ENCODE data around the gene GPC5. TPM values are rescaled to one million over a fixed set of nuclear protein-coding genes. Genes with fewer than 3 reads are reported as not detected.

Gene GPC5
- total and polyA plus RNA-seq, 2 donors (not counting 3 experiments of a cell fraction or from before 2014, with no cell fraction given) = 0.59 to 0.97 TPM

GRCh38 chr13:91747186-91747585, 348.8 kb downstream of the GPC5 start:
- ChIA-PET POLR2A (no interaction called here), CTCF (no interaction called here)
- BruUV-seq (replicated peaks) = no TSS peak
- intact Hi-C loops (cut with micrococcal nuclease) = no loop called here
- no peak for DNase-seq (ENCODE audit: low read depth, low spot score)
- Histone ChIP-seq H3K36me3 (ENCODE audit: control insufficient read depth in 2 of 2, extremely low read depth in 1 of 2, insufficient read depth in 2 of 2, low read length in 2 of 2) (no peaks in the 10 kb centered on the region), H3K27me3 (ENCODE audit: control insufficient read depth in 2 of 2, insufficient read depth in 2 of 2, low read length in 2 of 2) (no peaks in the 10 kb centered on the region), H3K79me2 (ENCODE audit: control insufficient read depth, insufficient read depth, low read length) (no peaks in the 10 kb centered on the region), H4K20me1 (replicated peaks; ENCODE audit: control insufficient read depth, extremely low read depth, insufficient read depth, low read length) (no peaks in the 10 kb centered on the region), H3K9ac (replicated peaks; ENCODE audit: extremely low read depth, insufficient read depth, low read length) (no peak overlapping the region), H3K9me3 (replicated peaks; ENCODE audit: control insufficient read depth, insufficient read depth, low read length) (no peaks in the 10 kb centered on the region), H3K4me1 (ENCODE audit: control insufficient read depth, extremely low read depth, insufficient read depth, low read length) (no peaks in the 10 kb centered on the region), H2AFZ (ENCODE audit: low read depth, low read length) (no peak overlapping the region), H3K27ac (ENCODE audit: insufficient read depth, low read depth, low read length) (no peak overlapping the region), H3K4me2 (ENCODE audit: insufficient read depth, low read length) (no peak overlapping the region), H3K9me1 (replicated peaks; ENCODE audit: control insufficient read depth, extremely low read depth, insufficient read depth, low read length) (no peaks in the 10 kb centered on the region), H3K4me3 (replicated peaks in 1 of 3; ENCODE audit: insufficient read depth in 1 of 3, low read depth in 1 of 3, low read length in 3 of 3) (no peak overlapping the region)
- TF ChIP-seq FOS (IDR thresholded peaks at IDR 0.05; ENCODE audit: borderline replicate concordance, insufficient read depth, low read length) (no peak), JUN (IDR thresholded peaks at IDR 0.05; ENCODE audit: borderline replicate concordance, insufficient read depth, insufficient read length, low read depth) (no peak), POLR2A (IDR thresholded peaks at IDR 0.05; ENCODE audit: low read depth, low read length) (no peak), MAX (IDR thresholded peaks at IDR 0.05; ENCODE audit: insufficient read depth, insufficient read length) (no peak), EZH2 (IDR thresholded peaks at IDR 0.05; ENCODE audit: borderline replicate concordance, low read depth, low read length, severe bottlenecking) (no peak), CTCF (IDR thresholded peaks at IDR 0.05; ENCODE audit: extremely low read depth in 1 of 2, insufficient read depth in 1 of 2, low read depth in 1 of 2, low read length in 2 of 2) (no peak), MYC (IDR thresholded peaks at IDR 0.05; ENCODE audit: low read depth, low read length) (no peak), POLR2AphosphoS5 (IDR thresholded peaks at IDR 0.05; ENCODE audit: insufficient read depth, low read depth, low read length) (no peak), GATA2 (IDR thresholded peaks at IDR 0.05; ENCODE audit: insufficient read depth, insufficient read length, low read depth, low read length) (no peak)
- dilution Hi-C loops (cut with MboI; ENCODE audit: extremely low pct_ligation_motif_present, low sequenced_read_pairs) = no loop called here
- no peak for FAIRE-seq

Measured in endothelial cell of umbilical vein (primary cell).